ENCODE data around the gene SLC22A15.

Gene SLC22A15

DNA sequence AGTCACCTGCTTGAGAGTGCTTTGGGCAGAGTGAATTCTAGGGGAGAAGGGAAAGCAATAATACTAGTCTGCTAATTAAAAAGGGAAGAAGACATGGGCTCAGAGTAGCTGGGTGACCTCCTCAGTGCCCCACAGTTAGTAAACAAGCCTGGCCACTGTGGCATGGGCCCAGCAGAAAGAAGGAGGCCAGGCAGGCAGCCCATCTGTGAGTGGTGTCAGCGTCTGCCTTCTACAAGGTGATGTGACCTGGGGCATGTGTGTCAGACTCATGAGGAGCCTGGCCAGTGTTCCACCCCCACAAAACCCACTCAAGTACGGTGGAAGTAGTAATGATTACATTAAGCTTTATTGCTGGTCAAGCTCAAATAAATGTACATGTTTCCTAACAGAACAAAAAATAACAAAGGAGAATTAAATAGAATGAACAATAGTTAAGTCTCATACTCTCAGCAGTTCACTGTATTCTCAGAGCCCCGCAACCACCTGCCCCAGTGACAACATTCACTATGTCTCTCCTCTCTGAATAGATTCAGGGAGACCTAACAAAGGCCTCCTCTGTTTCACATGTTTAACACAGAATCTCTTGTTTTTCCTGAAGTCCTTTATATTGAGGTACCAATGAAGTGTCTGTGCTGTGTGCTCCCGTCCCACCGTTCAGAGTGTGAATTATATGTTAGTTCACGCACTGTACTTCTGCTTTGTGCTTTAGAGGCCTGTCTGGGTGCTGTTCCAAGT is 32.5 kb downstream of the SLC22A15 start:
- no peak for TF ChIP-seq POLR2AphosphoS5 (IDR thresholded peaks at IDR 0.05; ENCODE audit: low read depth)
- TF ChIP-seq, protein P1, sequence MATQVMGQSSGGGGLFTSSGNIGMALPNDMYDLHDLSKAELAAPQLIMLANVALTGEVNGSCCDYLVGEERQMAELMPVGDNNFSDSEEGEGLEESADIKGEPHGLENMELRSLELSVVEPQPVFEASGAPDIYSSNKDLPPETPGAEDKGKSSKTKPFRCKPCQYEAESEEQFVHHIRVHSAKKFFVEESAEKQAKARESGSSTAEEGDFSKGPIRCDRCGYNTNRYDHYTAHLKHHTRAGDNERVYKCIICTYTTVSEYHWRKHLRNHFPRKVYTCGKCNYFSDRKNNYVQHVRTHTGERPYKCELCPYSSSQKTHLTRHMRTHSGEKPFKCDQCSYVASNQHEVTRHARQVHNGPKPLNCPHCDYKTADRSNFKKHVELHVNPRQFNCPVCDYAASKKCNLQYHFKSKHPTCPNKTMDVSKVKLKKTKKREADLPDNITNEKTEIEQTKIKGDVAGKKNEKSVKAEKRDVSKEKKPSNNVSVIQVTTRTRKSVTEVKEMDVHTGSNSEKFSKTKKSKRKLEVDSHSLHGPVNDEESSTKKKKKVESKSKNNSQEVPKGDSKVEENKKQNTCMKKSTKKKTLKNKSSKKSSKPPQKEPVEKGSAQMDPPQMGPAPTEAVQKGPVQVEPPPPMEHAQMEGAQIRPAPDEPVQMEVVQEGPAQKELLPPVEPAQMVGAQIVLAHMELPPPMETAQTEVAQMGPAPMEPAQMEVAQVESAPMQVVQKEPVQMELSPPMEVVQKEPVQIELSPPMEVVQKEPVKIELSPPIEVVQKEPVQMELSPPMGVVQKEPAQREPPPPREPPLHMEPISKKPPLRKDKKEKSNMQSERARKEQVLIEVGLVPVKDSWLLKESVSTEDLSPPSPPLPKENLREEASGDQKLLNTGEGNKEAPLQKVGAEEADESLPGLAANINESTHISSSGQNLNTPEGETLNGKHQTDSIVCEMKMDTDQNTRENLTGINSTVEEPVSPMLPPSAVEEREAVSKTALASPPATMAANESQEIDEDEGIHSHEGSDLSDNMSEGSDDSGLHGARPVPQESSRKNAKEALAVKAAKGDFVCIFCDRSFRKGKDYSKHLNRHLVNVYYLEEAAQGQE (IDR thresholded peaks at IDR 0.05; ENCODE audit: insufficient replicate concordance, low read depth), result no peak
- Histone ChIP-seq H3K4me3 (replicated peaks; ENCODE audit: insufficient read depth, low read length) (no peak overlapping the region), H3K27me3 (ENCODE audit: insufficient read depth, poor library complexity, severe bottlenecking) (no peaks in the 10 kb centered on the region), H3K27ac (replicated peaks) (no peak overlapping the region)
- no peak for DNase-seq (ENCODE audit: low read depth in 1 of 2, low spot score in 1 of 2)

DNA sequence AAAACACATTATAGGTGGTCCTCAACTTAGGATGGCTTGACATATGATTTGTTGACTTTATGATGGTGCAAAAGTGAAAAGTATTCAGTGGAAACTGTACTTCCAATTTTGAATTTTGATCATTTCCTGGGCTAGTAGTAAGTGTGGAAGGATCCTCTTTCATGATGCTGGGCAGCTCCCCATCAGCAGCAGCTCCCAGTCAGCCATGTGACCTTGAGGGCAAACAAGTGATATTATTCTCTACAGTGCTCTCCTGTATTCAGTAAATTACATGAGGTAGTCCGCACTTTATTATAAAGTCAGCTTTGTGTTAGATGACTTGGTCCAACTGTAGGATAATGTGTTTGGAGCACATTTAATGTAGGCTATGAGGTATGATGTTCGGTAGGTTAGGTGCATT is 36.4 kb downstream of the SLC22A15 start:
- no peak overlapping the region for H3K4me3 ChIP-seq (replicated peaks; ENCODE audit: insufficient read depth, low read length)
- TF ChIP-seq, protein P1 (IDR thresholded peaks at IDR 0.05; ENCODE audit: insufficient replicate concordance, low read depth), result no peak
- no peak for TF ChIP-seq SPI1 (IDR thresholded peaks at IDR 0.05; ENCODE audit: borderline replicate concordance, low read depth)
- TF ChIP-seq, protein P2, sequence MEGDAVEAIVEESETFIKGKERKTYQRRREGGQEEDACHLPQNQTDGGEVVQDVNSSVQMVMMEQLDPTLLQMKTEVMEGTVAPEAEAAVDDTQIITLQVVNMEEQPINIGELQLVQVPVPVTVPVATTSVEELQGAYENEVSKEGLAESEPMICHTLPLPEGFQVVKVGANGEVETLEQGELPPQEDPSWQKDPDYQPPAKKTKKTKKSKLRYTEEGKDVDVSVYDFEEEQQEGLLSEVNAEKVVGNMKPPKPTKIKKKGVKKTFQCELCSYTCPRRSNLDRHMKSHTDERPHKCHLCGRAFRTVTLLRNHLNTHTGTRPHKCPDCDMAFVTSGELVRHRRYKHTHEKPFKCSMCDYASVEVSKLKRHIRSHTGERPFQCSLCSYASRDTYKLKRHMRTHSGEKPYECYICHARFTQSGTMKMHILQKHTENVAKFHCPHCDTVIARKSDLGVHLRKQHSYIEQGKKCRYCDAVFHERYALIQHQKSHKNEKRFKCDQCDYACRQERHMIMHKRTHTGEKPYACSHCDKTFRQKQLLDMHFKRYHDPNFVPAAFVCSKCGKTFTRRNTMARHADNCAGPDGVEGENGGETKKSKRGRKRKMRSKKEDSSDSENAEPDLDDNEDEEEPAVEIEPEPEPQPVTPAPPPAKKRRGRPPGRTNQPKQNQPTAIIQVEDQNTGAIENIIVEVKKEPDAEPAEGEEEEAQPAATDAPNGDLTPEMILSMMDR (IDR thresholded peaks at IDR 0.05; ENCODE audit: insufficient read depth, low read length), result no peak
- TF ChIP-seq GABPA (IDR thresholded peaks at IDR 0.05; ENCODE audit: low read depth), result no peak
- no peak for TF ChIP-seq POLR2AphosphoS5 (IDR thresholded peaks at IDR 0.05; ENCODE audit: low read depth)
- no peak overlapping the region for H3K27ac ChIP-seq (replicated peaks)
- H3K27me3 ChIP-seq (ENCODE audit: insufficient read depth, poor library complexity, severe bottlenecking), result no peaks in the 10 kb centered on the region
- DNase-seq (ENCODE audit: low read depth in 1 of 2, low spot score in 1 of 2), result no peak

DNA sequence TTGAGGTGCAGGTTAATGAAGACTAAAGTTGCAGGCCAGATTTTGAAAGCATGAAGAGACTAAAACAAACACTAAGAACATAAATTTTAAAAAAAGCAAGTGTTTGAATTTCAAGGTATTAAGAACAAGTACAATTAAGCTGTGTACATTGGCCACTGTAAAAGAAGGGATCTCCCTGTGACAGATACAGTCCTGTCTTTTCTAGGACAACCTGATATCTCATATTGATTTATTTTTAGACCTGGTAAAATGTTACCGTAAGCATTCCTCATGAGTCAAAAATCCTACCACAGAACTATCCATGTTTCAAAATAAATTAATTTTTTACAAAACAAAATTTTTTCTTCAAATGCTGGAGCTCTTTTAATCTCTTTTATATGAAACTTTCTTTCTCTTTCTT is 39.4 kb downstream of the SLC22A15 start:
- Histone ChIP-seq H3K27me3 (ENCODE audit: insufficient read depth, poor library complexity, severe bottlenecking) (no peaks in the 10 kb centered on the region), H3K27ac (replicated peaks) (no peak overlapping the region), H3K4me3 (replicated peaks; ENCODE audit: insufficient read depth, low read length) (no peak overlapping the region)
- no peak for DNase-seq (ENCODE audit: low read depth in 1 of 2, low spot score in 1 of 2)
- TF ChIP-seq, protein P1 (IDR thresholded peaks at IDR 0.05; ENCODE audit: insufficient replicate concordance, low read depth), result no peak
- TF ChIP-seq GABPA (IDR thresholded peaks at IDR 0.05; ENCODE audit: low read depth) (no peak), SPI1 (IDR thresholded peaks at IDR 0.05; ENCODE audit: borderline replicate concordance, low read depth) (no peak), POLR2AphosphoS5 (IDR thresholded peaks at IDR 0.05; ENCODE audit: low read depth) (no peak)
- TF ChIP-seq, protein P2 (IDR thresholded peaks at IDR 0.05; ENCODE audit: insufficient read depth, low read length), result no peak

All from HL-60 (cell line).